Measurements from ENCODE around the gene TAB3.

The TAB3 gene

DNA sequence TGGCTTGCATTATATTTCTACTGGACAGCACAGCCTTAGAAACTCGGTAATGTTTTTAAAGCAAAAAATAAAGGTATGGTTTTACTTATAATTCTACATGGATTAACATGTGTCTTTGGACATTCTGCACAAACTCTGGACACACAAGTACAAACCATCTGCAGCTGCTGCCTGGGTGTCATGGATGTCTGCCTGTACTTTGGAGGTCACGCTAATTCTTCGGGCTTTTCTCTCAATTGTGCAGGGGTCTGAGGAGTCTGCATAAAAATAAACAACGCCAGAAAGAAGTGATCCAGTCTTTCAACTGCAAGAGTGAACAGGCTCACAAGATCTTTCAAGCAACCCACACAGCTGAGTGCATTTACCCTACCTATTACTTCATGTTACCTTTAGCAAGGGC lies 55.2 kb downstream of the TAB3 start:
- Histone ChIP-seq H3K4me1 (ENCODE audit: control insufficient read depth, insufficient read depth, low read length) (no peaks in the 10 kb centered on the region), H3K36me3 (ENCODE audit: control insufficient read depth, insufficient read depth, low read length) (no peaks in the 10 kb centered on the region)

DNA sequence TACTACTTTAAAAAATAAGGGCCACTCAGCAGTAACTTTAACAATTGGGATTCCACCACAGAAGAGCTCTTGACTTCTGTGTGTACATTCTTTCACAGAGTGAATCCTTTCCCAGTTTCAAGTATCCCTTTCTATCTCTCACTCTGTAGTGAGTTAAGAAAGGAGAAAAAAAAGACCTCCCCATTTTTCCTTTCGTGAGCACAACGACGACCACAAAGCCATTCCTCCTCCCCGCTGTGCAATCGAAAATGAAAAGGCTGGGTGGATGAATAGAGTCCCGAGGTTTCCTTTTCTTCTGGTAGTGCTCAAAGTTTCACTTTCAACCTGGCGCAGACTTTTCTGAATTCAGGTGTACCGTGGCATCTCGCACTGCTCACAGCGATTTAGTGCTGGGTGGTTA lies 58.0 kb downstream of the TAB3 start:
- Histone ChIP-seq H3K4me1 (ENCODE audit: control insufficient read depth, insufficient read depth, low read length) (no peaks in the 10 kb centered on the region), H3K36me3 (ENCODE audit: control insufficient read depth, insufficient read depth, low read length) (no peaks in the 10 kb centered on the region), H3K9ac (ENCODE audit: low read length) (no peak overlapping the region), H3K9me3 (ENCODE audit: control insufficient read depth, low read length) (no peaks in the 10 kb centered on the region), H3K4me3 (ENCODE audit: low read length) (no peak overlapping the region), H3K27me3 (ENCODE audit: control insufficient read depth, insufficient read depth, low read length) (no peaks in the 10 kb centered on the region)

More for the DNA sequence above, 55.2 kb downstream of the TAB3 start:
- H3K9ac ChIP-seq (ENCODE audit: low read length): no peak overlapping the region
- no peaks in the 10 kb centered on the region for H3K27me3 ChIP-seq (ENCODE audit: control insufficient read depth, insufficient read depth, low read length)
- H3K9me3 ChIP-seq (ENCODE audit: control insufficient read depth, low read length): no peaks in the 10 kb centered on the region
- H3K4me3 ChIP-seq (ENCODE audit: low read length): no peak overlapping the region

DNA sequence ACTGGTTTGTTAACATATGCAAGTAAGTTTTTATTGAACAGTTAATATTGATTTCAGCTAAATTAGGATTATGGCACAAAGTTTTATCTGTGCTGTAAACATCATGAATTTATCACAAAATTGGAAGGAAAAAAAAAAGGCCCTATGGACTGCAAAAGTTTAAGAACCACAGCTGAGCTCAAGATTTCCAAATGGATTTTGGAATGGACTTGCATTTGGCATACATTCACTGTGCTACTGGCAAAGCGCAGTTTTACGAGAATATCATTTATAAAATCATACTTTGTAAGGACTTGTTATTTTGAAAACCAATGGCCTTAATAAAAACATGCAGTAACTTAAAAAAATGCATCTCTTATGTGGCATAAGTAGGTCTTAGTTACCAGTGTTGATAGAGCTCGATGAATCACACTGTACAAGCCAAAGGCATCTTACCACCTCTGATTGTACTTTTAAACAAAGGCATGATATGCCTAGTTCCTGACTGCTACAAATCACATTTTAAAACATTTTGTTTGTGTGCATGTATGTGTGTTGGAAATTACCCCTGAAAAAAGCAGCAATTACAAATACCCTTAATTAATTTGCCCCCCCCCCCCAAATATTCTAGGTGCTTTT lies 58.6 kb downstream of the TAB3 start:
- Histone ChIP-seq H3K9ac (ENCODE audit: low read length) (no peak overlapping the region), H3K36me3 (ENCODE audit: control insufficient read depth, insufficient read depth, low read length) (no peaks in the 10 kb centered on the region), H3K4me1 (ENCODE audit: control insufficient read depth, insufficient read depth, low read length) (no peaks in the 10 kb centered on the region), H3K9me3 (ENCODE audit: control insufficient read depth, low read length) (no peaks in the 10 kb centered on the region), H3K4me3 (ENCODE audit: low read length) (no peak overlapping the region), H3K27me3 (ENCODE audit: control insufficient read depth, insufficient read depth, low read length) (no peaks in the 10 kb centered on the region)

DNA sequence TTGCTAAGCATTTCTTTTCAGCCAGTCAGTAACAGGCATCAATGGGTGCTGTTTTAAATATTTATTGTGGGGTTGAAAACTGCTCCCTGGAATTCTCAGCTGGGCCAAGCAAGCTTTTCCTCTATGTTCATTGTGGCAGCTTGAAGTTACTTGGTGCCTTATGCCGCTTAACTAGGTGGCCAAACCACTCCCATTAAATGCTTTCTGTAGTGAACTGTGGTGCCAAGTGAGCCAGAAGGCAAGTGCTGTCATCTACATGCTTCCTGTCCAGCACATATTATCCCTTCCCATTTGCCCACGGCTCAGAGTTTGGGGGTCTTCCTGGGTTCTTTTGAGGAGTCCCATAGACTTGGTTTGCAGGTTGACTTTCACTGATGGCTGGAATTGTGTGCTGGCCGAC lies 64.8 kb downstream of the TAB3 start:
- no peaks in the 10 kb centered on the region for H3K27me3 ChIP-seq (ENCODE audit: control insufficient read depth, insufficient read depth, low read length)
- no peaks in the 10 kb centered on the region for H3K36me3 ChIP-seq (ENCODE audit: control insufficient read depth, insufficient read depth, low read length)
- H3K9me3 ChIP-seq (ENCODE audit: control insufficient read depth, low read length): no peaks in the 10 kb centered on the region
- no peaks in the 10 kb centered on the region for H3K4me1 ChIP-seq (ENCODE audit: control insufficient read depth, insufficient read depth, low read length)
- H3K4me3 ChIP-seq (ENCODE audit: low read length): no peak overlapping the region
- H3K9ac ChIP-seq (ENCODE audit: low read length): no peak overlapping the region

DNA sequence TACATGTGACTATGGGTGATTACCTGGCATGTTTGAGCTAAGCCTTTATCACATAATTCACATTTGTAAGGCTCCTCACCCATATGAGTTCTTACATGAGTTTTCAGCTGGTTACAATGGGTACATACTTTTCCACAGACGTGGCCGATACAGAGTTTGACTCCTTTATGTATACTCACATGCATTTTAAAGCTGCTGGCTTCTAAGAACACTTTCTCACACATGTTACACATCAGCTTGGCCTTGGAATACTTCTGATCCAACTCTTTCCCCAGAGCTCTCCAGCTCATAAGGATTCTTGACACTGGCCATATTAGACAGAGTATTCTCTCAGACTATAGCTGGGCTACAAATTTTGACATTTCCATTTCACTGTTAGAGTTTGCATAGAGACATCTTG lies 66.3 kb downstream of the TAB3 start:
- H3K4me3 ChIP-seq (ENCODE audit: low read length): no peak overlapping the region
- H3K4me1 ChIP-seq (ENCODE audit: control insufficient read depth, insufficient read depth, low read length): no peaks in the 10 kb centered on the region
- H3K27me3 ChIP-seq (ENCODE audit: control insufficient read depth, insufficient read depth, low read length): no peaks in the 10 kb centered on the region
- no peak overlapping the region for H3K9ac ChIP-seq (ENCODE audit: low read length)
- no peaks in the 10 kb centered on the region for H3K9me3 ChIP-seq (ENCODE audit: control insufficient read depth, low read length)
- no peaks in the 10 kb centered on the region for H3K36me3 ChIP-seq (ENCODE audit: control insufficient read depth, insufficient read depth, low read length)

DNA sequence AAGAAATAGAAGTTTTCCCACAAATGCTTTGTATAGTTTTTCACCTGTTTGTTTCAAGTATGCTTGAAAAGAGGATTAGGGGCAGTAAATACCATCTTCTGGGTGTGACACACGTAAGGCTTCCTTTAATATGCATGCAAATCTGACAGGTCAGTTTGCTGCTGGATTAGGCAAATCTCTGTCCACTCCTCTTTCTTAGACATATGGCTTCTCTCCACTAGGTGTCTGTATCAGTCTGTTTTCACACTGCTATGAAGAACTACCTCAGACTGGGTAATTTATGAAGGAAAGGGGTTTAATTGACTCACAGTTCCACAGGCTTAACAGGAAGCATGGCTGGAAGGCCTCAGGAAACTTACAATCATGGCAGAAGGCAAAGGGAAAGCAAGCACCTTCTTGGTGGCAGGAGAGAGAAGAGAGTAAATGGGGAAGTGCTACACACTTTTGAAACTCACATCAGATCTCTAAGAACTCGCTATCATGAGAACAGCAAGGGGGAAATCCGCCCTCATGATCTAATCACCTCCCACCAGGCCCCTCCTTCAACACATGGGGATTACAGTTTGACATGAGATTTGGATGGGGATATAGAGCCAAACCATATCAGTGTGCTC lies 66.9 kb downstream of the TAB3 start:
- H3K27me3 ChIP-seq (ENCODE audit: control insufficient read depth, insufficient read depth, low read length): no peaks in the 10 kb centered on the region
- H3K4me3 ChIP-seq (ENCODE audit: low read length): no peak overlapping the region
- no peaks in the 10 kb centered on the region for H3K4me1 ChIP-seq (ENCODE audit: control insufficient read depth, insufficient read depth, low read length)
- H3K9me3 ChIP-seq (ENCODE audit: control insufficient read depth, low read length): no peaks in the 10 kb centered on the region
- H3K9ac ChIP-seq (ENCODE audit: low read length): no peak overlapping the region
- no peaks in the 10 kb centered on the region for H3K36me3 ChIP-seq (ENCODE audit: control insufficient read depth, insufficient read depth, low read length)

DNA sequence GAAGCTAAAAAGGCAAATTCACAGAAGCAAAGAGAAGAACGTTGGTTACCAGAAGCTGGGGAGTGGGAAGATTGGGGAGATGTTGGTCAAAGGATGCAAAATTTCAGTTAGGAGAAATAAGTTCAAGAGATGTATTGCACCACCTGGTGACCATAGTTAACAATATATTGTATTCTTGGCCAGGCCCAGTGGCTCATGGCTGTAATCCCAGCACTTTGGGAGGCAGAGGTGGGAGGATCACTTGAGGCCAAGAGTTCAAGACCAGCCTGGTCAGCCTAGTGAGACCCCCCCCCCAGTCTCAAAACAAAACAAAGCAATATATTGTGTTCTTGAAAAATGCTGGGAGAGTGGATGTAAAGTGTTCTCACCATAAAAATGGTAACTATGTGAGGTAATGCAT lies 67.9 kb downstream of the TAB3 start:
- no peaks in the 10 kb centered on the region for H3K27me3 ChIP-seq (ENCODE audit: control insufficient read depth, insufficient read depth, low read length)
- H3K4me3 ChIP-seq (ENCODE audit: low read length): no peak overlapping the region
- no peaks in the 10 kb centered on the region for H3K36me3 ChIP-seq (ENCODE audit: control insufficient read depth, insufficient read depth, low read length)
- H3K9ac ChIP-seq (ENCODE audit: low read length): no peak overlapping the region
- no peaks in the 10 kb centered on the region for H3K9me3 ChIP-seq (ENCODE audit: control insufficient read depth, low read length)
- no peaks in the 10 kb centered on the region for H3K4me1 ChIP-seq (ENCODE audit: control insufficient read depth, insufficient read depth, low read length)

DNA sequence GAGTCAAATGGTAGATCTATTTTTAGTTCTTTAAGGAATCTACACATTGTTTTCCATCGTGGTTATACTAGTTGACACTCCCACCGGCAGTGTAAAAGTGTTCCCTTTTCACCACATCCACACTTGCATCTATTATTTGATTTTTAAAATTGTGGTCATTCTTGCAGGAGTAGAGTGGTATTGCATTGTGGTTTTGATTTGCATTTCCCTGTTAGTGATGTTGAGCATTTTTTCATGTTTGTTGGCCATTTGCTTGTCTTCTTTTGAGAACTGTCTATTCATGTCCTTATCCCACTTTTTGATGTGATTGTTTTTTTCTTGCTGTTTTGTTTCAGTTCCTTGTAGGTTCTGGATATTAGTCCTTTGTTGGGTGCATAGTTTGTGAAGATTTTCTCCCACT lies 70.0 kb downstream of the TAB3 start:
- Histone ChIP-seq H3K4me1 (ENCODE audit: control insufficient read depth, insufficient read depth, low read length) (no peaks in the 10 kb centered on the region), H3K4me3 (ENCODE audit: low read length) (no peak overlapping the region), H3K36me3 (ENCODE audit: control insufficient read depth, insufficient read depth, low read length) (no peaks in the 10 kb centered on the region), H3K9ac (ENCODE audit: low read length) (no peak overlapping the region), H3K27me3 (ENCODE audit: control insufficient read depth, insufficient read depth, low read length) (no peaks in the 10 kb centered on the region), H3K9me3 (ENCODE audit: control insufficient read depth, low read length) (no peaks in the 10 kb centered on the region)

DNA sequence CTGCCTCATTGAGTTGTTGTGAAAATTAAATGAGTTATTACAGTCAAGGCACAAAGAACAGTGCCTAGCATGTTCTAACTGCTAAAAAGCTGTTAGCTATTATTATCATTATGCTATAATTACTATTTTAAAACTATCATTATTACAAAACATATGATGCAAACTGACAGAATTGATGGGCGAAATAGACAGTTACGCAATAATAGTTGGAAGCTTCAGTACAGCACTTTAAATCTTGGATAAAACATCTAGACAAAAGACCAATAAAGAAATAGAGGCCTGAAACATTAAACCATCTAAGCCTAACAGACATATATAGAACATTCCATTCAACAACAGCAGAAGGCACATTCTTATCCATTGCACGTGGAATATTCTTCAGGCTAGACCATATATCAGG lies 73.0 kb downstream of the TAB3 start:
- Histone ChIP-seq H3K4me1 (ENCODE audit: control insufficient read depth, insufficient read depth, low read length) (no peaks in the 10 kb centered on the region), H3K4me3 (ENCODE audit: low read length) (no peak overlapping the region), H3K9ac (ENCODE audit: low read length) (no peak overlapping the region), H3K27me3 (ENCODE audit: control insufficient read depth, insufficient read depth, low read length) (no peaks in the 10 kb centered on the region), H3K36me3 (ENCODE audit: control insufficient read depth, insufficient read depth, low read length) (no peaks in the 10 kb centered on the region), H3K9me3 (ENCODE audit: control insufficient read depth, low read length) (no peaks in the 10 kb centered on the region)

DNA sequence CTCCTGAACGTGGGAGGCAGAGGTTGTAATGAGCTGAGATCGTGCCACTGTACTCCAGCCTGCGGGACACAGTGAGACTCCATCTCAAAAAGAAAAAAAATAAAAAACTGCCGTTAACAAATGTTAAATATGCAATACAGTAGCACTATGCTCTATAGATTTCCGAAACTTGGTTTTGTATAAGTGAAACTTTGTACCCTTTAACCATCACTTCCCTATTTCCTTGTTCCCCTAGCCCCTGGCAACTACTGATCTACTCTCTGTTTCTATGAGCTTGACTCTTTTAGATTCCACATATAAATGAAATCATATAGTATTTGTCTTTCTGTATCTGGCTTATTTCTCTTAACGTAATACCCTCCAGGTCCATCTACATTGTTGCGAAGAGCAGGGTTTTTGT lies 74.1 kb downstream of the TAB3 start:
- Histone ChIP-seq H3K27me3 (ENCODE audit: control insufficient read depth, insufficient read depth, low read length) (no peaks in the 10 kb centered on the region), H3K9ac (ENCODE audit: low read length) (no peak overlapping the region), H3K9me3 (ENCODE audit: control insufficient read depth, low read length) (no peaks in the 10 kb centered on the region), H3K4me1 (ENCODE audit: control insufficient read depth, insufficient read depth, low read length) (no peaks in the 10 kb centered on the region), H3K36me3 (ENCODE audit: control insufficient read depth, insufficient read depth, low read length) (no peaks in the 10 kb centered on the region), H3K4me3 (ENCODE audit: low read length) (no peak overlapping the region)

DNA sequence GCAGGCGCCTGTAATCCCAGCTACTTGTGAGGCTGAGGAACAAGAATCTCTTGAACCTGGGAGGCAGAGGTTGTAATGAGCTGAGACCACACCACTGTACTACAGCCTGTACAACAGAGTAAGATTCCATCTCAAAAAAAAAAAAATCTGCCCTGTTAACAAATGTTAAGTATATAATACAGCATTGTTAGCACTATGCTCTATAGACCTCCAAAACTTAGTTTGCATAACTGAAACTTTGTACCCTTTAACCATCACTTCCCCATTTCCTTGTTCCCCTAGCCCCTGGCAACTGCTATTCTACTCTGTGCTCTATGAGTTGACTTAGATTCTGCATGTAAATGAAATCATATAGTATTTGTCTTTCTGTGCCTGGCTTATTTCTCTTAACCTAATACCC lies 76.7 kb downstream of the TAB3 start:
- no peaks in the 10 kb centered on the region for H3K27me3 ChIP-seq (ENCODE audit: control insufficient read depth, insufficient read depth, low read length)
- H3K9me3 ChIP-seq (ENCODE audit: control insufficient read depth, low read length): no peaks in the 10 kb centered on the region
- H3K9ac ChIP-seq (ENCODE audit: low read length): no peak overlapping the region
- H3K4me3 ChIP-seq (ENCODE audit: low read length): no peak overlapping the region
- H3K4me1 ChIP-seq (ENCODE audit: control insufficient read depth, insufficient read depth, low read length): no peaks in the 10 kb centered on the region
- no peaks in the 10 kb centered on the region for H3K36me3 ChIP-seq (ENCODE audit: control insufficient read depth, insufficient read depth, low read length)

DNA sequence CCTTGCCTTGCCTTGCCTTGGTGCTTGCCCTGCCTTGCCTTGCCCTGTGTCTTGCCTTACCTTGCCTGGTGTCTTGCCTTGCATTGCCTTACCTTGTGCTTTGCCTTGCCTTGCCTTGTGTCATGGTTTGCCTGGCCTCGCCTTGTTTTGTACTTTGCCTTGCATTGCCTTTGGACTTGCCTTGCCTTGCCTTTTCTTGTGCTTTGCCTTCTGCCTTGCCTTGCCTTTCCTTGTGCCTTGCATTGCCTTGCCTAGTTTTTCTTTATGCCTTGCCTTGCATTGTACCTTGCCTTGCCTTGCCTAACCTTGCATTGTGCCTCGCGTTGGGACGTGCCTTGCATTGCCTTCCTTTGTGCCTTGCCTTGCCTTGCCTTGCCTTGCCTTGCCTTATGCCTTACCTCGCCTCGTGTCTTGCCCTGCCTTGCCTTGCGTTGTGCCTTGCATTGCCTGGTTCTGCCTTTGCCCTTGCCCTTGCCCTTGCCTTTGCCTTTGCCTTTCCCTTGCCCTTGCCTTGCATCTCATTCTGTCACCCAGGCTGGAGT lies 82.8 kb downstream of the TAB3 start:
- H3K4me3 ChIP-seq (ENCODE audit: low read length): no peak overlapping the region
- no peaks in the 10 kb centered on the region for H3K9me3 ChIP-seq (ENCODE audit: control insufficient read depth, low read length)
- no peaks in the 10 kb centered on the region for H3K27me3 ChIP-seq (ENCODE audit: control insufficient read depth, insufficient read depth, low read length)
- no peaks in the 10 kb centered on the region for H3K4me1 ChIP-seq (ENCODE audit: control insufficient read depth, insufficient read depth, low read length)
- no peaks in the 10 kb centered on the region for H3K36me3 ChIP-seq (ENCODE audit: control insufficient read depth, insufficient read depth, low read length)
- H3K9ac ChIP-seq (ENCODE audit: low read length): no peak overlapping the region
